T47D (cell line): ENCODE results near the gene GLIS1.

Experiments used
- DNase-seq, 2 experiments: peaks; one replicate each; pipeline versions ENCODE4 v3.0.0 to v3.0.0-alpha.2; 2011 to 2012; ENCODE audit warnings: low read depth in 1 of 2, low spot score in 1 of 2
- JUND ChIP-seq: IDR thresholded peaks from 2 replicates; pipeline ENCODE4 v1.6.1; 2012; ENCODE audit warnings: low read depth
- in situ Hi-C: cut with HindIII; loops from 2 replicates; pipeline ENCODE4 v1.10.0; 2016; ENCODE audit warnings: low sequenced_read_pairs, low pct_unique_long_range_greater_than_20kb

Gene GLIS1

DNA sequence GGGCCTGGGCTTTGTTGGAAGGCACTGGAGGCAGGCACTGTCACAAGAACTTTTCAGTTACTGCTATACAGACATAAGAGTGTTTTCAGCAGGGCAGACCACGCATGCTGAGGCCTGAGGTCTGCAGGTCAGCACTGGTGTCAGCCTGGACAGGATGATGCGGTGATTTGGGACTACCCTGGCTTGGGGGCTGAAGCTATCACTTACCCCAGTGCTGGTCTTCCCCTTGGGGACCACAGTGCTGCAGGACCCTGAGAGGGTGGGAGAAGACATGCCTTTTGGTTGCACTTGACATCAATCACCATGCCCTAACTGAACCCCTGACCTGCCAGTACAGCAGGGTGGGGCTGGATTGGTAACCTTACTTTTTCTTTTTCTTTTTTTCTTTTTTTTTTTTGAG lies 270.6 kb downstream of the GLIS1 start:
- TF ChIP-seq JUND = no peak
- DNase-seq = no peak
- in situ Hi-C loops = no loop called here

DNA sequence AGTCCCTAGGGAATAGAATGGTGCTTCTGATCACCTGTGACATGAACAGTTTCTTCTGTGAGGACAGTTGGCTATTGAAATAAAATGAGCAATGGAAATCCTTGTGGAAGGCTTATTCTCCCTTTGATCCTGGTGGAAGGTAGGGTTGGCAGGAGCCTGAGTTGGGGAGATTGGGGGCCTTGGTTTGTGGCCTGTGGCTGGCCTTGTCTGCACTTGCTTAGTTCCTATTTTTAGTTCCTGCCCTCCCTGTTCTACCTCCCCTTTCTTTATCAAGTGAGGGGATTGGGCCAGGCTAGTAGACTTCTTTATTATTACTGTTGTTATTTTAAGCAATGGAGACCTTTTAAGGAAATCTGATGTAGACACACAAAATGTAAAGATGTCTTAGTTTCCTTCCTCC lies 271.6 kb downstream of the GLIS1 start:
- TF ChIP-seq JUND = no peak
- in situ Hi-C loops = no loop called here
- DNase-seq = no peak

DNA sequence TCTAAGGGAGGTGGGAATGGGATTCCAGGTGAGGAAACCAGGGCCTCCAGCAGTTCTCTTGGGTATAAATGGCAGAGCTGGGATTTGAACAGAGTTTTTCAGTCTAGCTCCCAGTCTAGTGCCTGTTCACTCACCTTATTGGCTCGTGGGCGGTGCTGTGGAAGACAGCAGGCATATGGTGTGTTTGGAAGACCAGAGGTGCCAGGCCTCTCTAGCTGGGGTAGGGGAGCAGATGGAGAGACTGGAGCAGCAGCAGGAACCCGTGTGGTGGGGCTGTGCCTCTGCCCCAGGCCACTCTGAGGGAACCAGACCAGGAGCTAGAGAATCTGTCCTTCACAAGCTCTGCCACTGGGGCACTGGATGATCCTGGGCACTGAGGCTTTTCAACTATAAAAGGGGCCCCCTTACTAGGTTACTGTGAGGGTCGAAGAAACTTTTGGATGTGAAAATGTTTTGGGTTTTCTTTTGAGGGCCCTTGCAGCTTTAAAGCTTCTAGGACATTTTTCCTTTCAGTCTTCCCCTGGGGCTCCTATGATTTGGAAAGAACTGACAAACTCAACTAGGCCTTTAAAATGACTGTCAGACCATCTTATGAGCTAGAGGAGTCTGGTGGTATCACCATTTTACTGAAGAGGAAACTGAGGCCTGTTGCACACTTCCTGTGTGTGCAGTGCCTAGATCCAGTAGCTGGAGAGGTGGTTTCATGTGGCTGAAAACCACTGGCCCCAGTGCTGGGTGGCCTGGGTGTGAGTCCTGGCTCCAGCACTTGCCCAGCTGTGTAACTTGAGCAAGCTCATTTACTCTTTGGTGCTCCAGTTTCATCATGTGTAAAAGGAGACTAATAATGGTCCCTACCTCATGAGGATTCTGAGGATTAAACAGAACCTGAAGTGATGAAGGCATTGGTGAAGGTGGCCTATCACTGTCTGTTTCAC lies 273.7 kb downstream of the GLIS1 start:
- in situ Hi-C loops = no loop called here
- DNase-seq = no peak

DNA sequence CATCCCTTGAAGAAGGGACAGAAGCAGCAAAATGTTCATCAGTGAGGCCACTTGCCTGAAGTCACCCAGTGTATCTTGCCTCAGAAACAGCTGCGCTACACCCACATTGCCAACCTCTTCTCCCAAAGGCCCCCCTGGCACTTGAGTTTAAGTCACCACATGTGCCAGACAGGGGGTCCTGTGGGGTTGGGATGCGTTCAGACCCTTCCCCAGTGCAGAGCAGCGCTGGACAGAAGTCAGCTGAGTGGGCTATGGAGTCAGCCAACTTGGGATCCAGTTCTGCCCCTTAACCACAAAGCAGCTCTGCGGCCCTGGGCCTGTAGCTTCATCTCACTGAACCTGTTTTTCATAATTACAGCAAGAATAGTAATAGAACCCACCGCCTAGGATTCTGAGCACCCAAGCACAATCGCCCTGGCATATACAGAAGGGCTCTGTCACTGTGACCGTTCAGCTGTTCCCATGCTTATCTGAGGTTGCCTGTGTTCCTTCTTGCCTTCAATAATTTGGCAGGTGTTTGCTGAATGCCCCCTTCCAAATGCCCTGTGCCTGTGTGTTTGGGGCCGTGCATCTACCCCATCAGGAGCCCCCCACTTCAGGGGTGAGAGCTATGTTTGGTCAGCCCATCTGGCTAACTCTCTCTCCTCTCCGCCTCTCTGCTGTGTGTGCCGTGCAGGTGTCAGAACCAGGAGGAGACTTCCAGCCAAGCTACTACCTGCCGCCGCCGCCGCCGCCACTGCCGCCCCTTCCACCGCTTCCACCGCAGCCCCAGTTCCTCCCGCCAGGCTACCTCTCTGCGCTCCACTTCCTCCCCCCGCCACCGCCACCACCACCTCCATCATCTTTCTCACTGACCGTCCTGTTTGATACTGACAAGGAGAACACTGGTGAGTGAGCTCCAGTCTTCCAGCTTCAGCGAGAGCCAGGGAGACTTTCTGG lies 274.7 kb downstream of the GLIS1 start:
- in situ Hi-C loops = no loop called here
- no peak for DNase-seq
- no peak for TF ChIP-seq JUND

More for the DNA sequence above, 273.7 kb downstream of the GLIS1 start:
- TF ChIP-seq JUND = no peak

DNA sequence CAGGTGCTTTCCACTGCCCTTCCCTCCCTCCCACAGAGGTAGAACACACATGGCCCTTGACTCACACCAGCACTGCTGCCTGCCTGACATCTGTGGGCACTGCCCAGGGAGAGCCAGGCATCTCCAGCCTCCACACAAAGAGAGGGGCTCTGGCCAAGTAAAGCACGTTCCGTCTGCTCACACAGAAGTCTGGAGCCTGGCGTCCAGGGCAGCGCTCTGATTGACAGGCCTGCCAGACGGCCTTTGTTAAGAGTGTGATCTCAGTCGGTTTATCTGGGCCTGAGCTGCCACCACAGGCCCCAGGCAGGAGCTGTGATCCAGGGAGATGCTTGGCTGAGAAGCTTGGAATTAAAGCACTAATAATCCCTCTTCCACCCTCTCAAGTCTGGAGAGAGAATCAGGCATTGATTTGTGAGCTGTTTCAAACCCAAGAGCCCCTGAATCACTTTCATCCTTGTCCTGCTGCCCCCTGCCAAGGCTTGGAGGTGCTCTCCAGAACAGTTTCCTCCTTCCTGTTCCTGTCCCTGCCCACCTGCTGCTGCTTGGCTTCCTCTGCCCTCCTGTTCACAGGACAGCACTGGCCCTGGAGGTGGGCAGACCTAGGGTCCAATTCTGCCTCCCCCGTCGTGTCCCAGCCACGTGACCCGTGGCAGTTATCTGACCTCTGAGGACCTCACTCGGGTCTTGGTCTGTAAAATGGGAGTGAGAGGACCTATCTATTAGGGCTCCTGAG lies 276.0 kb downstream of the GLIS1 start:
- in situ Hi-C loops = no loop called here
- no peak for DNase-seq
- TF ChIP-seq JUND = no peak

DNA sequence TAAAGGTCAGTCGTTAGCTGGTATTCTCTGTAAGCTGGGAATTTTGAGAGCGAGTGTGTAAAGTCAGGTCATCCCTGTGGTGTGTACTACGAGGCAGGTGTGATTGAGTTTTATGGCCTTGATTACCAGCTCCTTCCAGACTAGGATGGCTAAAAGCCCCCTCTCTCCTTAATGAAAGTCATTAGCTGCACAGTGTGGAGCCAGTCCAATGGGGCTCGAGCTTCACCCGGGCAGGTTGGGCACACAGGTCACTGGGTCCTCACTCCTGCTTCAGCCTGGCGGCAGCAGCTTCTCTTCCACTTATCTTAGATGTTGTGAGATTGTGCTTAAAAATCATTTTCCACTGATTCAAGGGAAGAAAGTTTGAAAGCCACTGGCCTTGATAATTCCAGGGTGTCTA lies 276.8 kb downstream of the GLIS1 start:
- in situ Hi-C loops = no loop called here
- no peak for TF ChIP-seq JUND
- DNase-seq = no peak

DNA sequence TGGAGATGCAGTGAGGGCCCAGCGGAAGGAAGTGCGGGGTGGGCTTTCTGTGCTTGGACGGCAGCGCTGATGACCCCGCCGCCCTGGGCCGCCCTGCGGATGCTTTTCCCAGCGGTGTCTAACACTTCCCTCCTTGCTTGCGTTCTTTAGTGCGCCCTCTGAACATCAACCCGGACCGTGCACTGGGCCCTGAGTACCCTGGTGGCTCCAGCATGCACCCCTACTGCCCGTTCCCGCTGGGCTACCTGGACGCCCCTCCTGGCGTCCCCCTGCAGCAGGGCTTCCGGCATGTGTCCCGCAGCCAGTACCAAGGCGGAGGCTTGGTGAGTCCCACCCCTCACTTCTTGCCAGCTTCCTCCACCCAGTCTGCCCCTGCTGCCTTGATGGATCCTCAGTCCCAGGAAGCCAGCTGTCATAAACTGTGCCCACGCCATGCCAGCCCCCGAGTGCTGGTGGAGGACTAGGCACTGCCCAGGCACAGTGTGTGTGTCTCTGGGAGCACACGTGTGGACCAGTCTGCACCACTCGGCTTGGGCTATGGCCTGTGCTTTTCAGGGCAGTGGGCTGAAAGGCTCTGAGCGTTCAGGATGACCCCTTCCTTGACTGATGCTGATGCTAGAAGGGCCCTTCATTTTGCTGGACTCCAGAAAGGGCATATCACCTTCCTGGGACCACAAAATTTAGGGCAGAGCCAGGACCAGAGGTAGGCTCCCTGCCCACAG lies 277.5 kb downstream of the GLIS1 start:
- TF ChIP-seq JUND = no peak
- DNase-seq = no peak
- in situ Hi-C loops = no loop called here

DNA sequence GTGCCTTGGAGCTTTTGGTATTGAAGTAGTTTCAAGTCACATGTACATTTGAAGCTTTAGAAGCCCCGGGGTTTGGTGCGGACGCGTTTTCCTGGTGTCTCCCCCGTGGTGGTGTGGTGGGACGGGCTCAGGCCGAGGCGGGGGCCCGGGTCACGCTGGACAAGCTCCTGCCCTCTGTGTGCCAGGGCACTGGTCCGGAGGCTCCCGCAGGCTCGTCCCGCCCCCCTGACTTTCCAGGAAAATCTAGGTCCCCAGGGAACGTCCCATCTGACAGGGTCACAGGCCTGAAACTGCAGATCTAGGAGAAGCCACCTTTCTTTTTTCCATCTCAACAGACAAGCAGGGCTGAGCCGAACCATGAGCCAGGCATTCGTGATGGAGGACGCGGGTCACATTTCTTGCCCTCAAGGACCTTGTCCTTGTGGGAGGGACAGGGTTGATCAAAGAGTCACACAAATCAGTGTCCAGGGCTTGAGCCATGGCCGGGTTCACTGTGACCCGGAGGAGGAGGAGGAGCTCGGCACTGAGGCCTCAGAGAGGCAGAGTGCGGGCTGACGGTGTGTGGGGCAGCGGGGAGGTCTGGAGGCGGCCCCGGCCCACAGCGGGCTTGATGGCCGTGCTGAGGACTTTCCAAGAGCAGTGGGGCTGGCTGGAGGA lies 278.2 kb downstream of the GLIS1 start:
- DNase-seq = no peak
- no peak for TF ChIP-seq JUND
- in situ Hi-C loops = no loop called here

DNA sequence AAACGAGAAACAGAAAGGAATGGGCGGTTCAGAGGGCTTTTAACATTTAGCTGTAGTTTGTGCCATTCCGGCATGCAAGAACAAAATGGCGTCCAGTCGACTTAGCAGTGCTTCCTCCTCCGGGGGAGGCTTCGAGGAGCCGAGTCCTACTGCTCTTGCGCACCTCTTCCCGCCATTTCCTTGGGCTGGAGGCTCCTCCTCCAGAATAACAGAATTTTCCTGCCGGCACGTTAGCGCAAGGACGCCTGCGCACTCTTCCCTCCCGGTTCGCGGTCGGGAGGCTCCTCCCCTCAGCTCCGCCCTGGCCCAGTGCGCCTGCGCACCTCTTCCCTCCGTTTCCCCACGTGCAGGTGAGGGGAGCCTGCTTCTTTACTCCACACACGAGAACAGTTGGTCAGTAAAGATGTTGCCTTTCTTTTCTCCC lies 278.7 kb downstream of the GLIS1 start:
- TF ChIP-seq JUND = no peak
- in situ Hi-C loops = no loop called here
- no peak for DNase-seq

DNA sequence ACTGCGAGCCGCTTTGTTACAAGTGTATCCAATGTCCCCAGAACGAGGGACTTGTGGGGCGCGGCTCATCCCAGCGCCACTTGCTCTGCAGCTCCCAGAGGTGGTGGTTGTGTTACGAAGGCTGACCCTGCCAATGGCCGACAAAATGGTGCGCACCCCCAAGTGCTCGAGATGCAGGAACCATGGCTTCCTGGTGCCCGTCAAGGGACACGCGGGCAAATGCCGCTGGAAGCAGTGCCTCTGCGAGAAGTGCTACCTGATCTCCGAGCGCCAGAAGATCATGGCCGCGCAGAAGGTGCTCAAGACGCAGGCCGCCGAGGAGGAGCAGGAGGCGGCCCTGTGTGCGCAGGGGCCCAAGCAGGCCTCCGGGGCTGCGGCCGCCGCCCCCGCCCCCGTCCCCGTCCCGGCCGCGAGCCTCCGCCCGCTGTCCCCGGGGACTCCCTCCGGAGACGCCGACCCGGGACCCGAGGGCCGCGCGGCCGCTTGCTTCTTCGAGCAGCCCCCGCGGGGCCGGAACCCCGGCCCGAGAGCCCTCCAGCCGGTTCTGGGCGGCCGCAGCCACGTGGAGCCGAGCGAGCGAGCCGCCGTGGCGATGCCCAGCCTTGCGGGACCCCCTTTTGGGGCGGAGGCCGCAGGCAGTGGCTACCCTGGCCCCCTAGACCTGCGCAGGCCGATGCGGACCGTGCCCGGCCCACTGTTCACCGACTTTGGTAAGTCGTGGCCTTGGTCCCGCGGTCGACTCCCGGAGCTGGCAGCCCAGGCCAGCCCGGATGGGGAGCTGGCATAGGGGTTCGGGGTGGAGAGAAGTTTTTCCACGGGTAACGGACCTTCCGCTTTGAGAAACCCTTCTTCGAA lies 279.4 kb downstream of the GLIS1 start, which contains the start of gene DMRTB1:
Gene DMRTB1, plus strand, starts transcription at position 79 of the 855 bp plus-strand sequence. Its CDS starts 55 bp downstream, at position 134.
- no peak for TF ChIP-seq JUND
- no peak for DNase-seq
- in situ Hi-C loops = no loop called here
